Uterus (tissue), 2 donors: ENCODE measurements around the gene TRIM44.

ENCODE experiments used
- POLR2A ChIP-seq, 2 donors: fragments of 450-650 bp; IDR thresholded peaks; one replicate each; pipeline ENCODE4 v1.6.1; 2016; ENCODE audit warnings: antibody characterized with exemption in 2 of 2, mild to moderate bottlenecking in 1 of 2, moderate library complexity in 1 of 2
- TF ChIP-seq, protein P1 (sequence below), 4 experiments: fragments of 200-600 bp in 2 of 4; fragments of 450-650 bp in 2 of 4; sonication (generic) in 2 of 4; IDR thresholded peaks; one replicate each; pipeline ENCODE4 v1.5.1; 2016 to 2019; ENCODE audit warnings: antibody characterized with exemption in 4 of 4, mild to moderate bottlenecking in 2 of 4, moderate library complexity in 1 of 4

- TF ChIP-seq POLR2A (IDR thresholded peaks at IDR 0.05), result no peak
- TF ChIP-seq, protein P1, sequence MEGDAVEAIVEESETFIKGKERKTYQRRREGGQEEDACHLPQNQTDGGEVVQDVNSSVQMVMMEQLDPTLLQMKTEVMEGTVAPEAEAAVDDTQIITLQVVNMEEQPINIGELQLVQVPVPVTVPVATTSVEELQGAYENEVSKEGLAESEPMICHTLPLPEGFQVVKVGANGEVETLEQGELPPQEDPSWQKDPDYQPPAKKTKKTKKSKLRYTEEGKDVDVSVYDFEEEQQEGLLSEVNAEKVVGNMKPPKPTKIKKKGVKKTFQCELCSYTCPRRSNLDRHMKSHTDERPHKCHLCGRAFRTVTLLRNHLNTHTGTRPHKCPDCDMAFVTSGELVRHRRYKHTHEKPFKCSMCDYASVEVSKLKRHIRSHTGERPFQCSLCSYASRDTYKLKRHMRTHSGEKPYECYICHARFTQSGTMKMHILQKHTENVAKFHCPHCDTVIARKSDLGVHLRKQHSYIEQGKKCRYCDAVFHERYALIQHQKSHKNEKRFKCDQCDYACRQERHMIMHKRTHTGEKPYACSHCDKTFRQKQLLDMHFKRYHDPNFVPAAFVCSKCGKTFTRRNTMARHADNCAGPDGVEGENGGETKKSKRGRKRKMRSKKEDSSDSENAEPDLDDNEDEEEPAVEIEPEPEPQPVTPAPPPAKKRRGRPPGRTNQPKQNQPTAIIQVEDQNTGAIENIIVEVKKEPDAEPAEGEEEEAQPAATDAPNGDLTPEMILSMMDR (IDR thresholded peaks at IDR 0.05), result no peak
These were observed 149.2 kb downstream of the TRIM44 start for GRCh38 chr11:35811783-35812182.
